ENCODE measurements around the gene CHST11.

Gene CHST11

GRCh38 chr12:104480012-104480411 lies 23.3 kb downstream of the CHST11 start:
- Histone ChIP-seq H3K9me3 (ENCODE audit: insufficient read depth, low read length) (no peaks in the 10 kb centered on the region), H3K27me3 (ENCODE audit: low read length) (no peaks in the 10 kb centered on the region), H3K36me3 (ENCODE audit: low read length) (no peaks in the 10 kb centered on the region), H4K20me1 (ENCODE audit: low read depth, low read length) (no peaks in the 10 kb centered on the region), H3K9ac (ENCODE audit: low read length) (no peak overlapping the region), H3K9me2 (replicated peaks; ENCODE audit: insufficient read depth, low read length) (no peaks in the 10 kb centered on the region), H2AFZ (ENCODE audit: low read depth, low read length, severe bottlenecking) (no peak overlapping the region), H3K4me3 (ENCODE audit: insufficient read depth, low read length, poor library complexity, severe bottlenecking) (no peak overlapping the region), H3K27ac (ENCODE audit: low read depth, low read length) (no peak overlapping the region), H3K79me2 (ENCODE audit: insufficient read depth, low read length) (no peaks in the 10 kb centered on the region), H3K4me2 (ENCODE audit: low read depth, low read length, poor library complexity, severe bottlenecking) (no peak overlapping the region), H3F3A (ENCODE audit: insufficient read depth) (no peaks in the 10 kb centered on the region)
- TF ChIP-seq EZH2phosphoT487 (conservative IDR thresholded peaks at IDR 0.05; ENCODE audit: low read length): no peak
- TF ChIP-seq, protein P1, sequence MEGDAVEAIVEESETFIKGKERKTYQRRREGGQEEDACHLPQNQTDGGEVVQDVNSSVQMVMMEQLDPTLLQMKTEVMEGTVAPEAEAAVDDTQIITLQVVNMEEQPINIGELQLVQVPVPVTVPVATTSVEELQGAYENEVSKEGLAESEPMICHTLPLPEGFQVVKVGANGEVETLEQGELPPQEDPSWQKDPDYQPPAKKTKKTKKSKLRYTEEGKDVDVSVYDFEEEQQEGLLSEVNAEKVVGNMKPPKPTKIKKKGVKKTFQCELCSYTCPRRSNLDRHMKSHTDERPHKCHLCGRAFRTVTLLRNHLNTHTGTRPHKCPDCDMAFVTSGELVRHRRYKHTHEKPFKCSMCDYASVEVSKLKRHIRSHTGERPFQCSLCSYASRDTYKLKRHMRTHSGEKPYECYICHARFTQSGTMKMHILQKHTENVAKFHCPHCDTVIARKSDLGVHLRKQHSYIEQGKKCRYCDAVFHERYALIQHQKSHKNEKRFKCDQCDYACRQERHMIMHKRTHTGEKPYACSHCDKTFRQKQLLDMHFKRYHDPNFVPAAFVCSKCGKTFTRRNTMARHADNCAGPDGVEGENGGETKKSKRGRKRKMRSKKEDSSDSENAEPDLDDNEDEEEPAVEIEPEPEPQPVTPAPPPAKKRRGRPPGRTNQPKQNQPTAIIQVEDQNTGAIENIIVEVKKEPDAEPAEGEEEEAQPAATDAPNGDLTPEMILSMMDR (IDR thresholded peaks at IDR 0.05; ENCODE audit: insufficient read depth, low read length, poor library complexity, severe bottlenecking): no peak

GRCh38 chr12:104480826-104481440 lies 24.2 kb downstream of the CHST11 start:
- no peaks in the 10 kb centered on the region for H3K9me3 ChIP-seq (ENCODE audit: insufficient read depth, low read length)
- no peak for TF ChIP-seq EZH2phosphoT487 (conservative IDR thresholded peaks at IDR 0.05; ENCODE audit: low read length)
- TF ChIP-seq, protein P1 (IDR thresholded peaks at IDR 0.05; ENCODE audit: insufficient read depth, low read length, poor library complexity, severe bottlenecking): no peak
- no peaks in the 10 kb centered on the region for H3K27me3 ChIP-seq (ENCODE audit: low read length)
- no peaks in the 10 kb centered on the region for H3K79me2 ChIP-seq (ENCODE audit: insufficient read depth, low read length)
- no peak overlapping the region for H3K27ac ChIP-seq (ENCODE audit: low read depth, low read length)
- H4K20me1 ChIP-seq (ENCODE audit: low read depth, low read length): no peaks in the 10 kb centered on the region
- H2AFZ ChIP-seq (ENCODE audit: low read depth, low read length, severe bottlenecking): no peak overlapping the region
- H3K36me3 ChIP-seq (ENCODE audit: low read length): no peaks in the 10 kb centered on the region
- H3F3A ChIP-seq (ENCODE audit: insufficient read depth): no peaks in the 10 kb centered on the region
- no peak overlapping the region for H3K4me3 ChIP-seq (ENCODE audit: insufficient read depth, low read length, poor library complexity, severe bottlenecking)
- no peaks in the 10 kb centered on the region for H3K9me2 ChIP-seq (replicated peaks; ENCODE audit: insufficient read depth, low read length)
- no peak overlapping the region for H3K9ac ChIP-seq (ENCODE audit: low read length)
- H3K4me2 ChIP-seq (ENCODE audit: low read depth, low read length, poor library complexity, severe bottlenecking): no peak overlapping the region

DNA sequence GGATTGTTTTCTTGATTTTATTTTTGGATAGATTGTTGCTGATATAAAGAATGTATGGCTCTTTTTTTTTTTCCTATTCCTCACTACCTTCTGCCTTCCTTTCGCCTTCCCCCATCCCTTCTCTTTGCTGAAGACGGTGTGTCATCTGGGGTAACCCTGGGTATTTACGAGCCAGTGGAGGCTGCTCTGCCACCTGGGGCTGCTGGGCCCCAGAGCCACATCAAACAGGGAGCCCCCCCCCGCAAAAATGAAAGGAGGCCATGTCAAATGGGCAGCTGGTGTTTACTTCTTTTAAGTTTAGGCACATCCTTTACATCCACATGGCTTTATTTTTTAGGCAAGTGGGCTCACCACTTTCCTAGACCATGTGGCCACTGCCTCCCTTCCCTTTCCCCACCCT lies 25.4 kb downstream of the CHST11 start:
- TF ChIP-seq EZH2phosphoT487 (conservative IDR thresholded peaks at IDR 0.05; ENCODE audit: low read length): no peak
- TF ChIP-seq, protein P1 (IDR thresholded peaks at IDR 0.05; ENCODE audit: insufficient read depth, low read length, poor library complexity, severe bottlenecking): no peak
- Histone ChIP-seq H3K36me3 (ENCODE audit: low read length) (no peaks in the 10 kb centered on the region), H3K9ac (ENCODE audit: low read length) (no peak overlapping the region), H3K27ac (ENCODE audit: low read depth, low read length) (no peak overlapping the region), H3K79me2 (ENCODE audit: insufficient read depth, low read length) (no peaks in the 10 kb centered on the region), H2AFZ (ENCODE audit: low read depth, low read length, severe bottlenecking) (no peak overlapping the region), H3K9me2 (replicated peaks; ENCODE audit: insufficient read depth, low read length) (no peaks in the 10 kb centered on the region), H4K20me1 (ENCODE audit: low read depth, low read length) (no peaks in the 10 kb centered on the region), H3K4me3 (ENCODE audit: insufficient read depth, low read length, poor library complexity, severe bottlenecking) (no peak overlapping the region), H3K27me3 (ENCODE audit: low read length) (no peaks in the 10 kb centered on the region), H3F3A (ENCODE audit: insufficient read depth) (no peaks in the 10 kb centered on the region), H3K9me3 (ENCODE audit: insufficient read depth, low read length) (no peaks in the 10 kb centered on the region), H3K4me2 (ENCODE audit: low read depth, low read length, poor library complexity, severe bottlenecking) (no peak overlapping the region)
